ENCODE data around the gene RNF208.

Gene RNF208

DNA sequence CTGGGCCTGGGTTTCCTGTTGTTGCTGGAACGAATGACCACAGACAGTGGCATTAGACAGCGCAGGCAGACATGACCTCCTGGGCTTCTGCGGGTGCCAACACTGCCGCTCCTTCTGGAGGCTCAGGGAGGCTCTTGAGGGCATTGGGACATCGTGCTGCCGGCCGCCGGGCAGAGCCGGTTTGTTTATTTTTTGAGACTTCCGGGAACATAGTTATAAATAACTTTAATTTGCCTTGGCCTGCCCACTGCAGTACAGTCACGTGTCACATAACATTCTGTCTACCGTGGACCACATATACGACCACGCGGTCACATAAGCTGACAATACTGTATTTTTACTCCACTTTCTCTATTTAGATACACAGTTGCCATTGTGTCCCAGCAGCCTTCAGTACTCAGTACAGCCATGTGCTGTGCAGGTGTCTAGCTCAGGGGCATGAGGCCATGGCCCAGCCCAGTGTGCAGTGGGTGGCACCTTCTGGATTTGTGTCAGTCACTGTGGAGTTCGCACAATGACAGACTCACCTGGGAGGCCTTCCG is 47.3 kb upstream of the RNF208 start:
- DNase-seq (ENCODE audit: low read depth in 1 of 2, low spot score in 1 of 2), result no peak
- no peak overlapping the region for H3K4me3 ChIP-seq (replicated peaks; ENCODE audit: insufficient read depth, low read length)
- no peaks in the 10 kb centered on the region for H3K27me3 ChIP-seq (ENCODE audit: insufficient read depth, poor library complexity, severe bottlenecking)
- H3K27ac ChIP-seq (replicated peaks), result no peak overlapping the region
- TF ChIP-seq, protein P1, sequence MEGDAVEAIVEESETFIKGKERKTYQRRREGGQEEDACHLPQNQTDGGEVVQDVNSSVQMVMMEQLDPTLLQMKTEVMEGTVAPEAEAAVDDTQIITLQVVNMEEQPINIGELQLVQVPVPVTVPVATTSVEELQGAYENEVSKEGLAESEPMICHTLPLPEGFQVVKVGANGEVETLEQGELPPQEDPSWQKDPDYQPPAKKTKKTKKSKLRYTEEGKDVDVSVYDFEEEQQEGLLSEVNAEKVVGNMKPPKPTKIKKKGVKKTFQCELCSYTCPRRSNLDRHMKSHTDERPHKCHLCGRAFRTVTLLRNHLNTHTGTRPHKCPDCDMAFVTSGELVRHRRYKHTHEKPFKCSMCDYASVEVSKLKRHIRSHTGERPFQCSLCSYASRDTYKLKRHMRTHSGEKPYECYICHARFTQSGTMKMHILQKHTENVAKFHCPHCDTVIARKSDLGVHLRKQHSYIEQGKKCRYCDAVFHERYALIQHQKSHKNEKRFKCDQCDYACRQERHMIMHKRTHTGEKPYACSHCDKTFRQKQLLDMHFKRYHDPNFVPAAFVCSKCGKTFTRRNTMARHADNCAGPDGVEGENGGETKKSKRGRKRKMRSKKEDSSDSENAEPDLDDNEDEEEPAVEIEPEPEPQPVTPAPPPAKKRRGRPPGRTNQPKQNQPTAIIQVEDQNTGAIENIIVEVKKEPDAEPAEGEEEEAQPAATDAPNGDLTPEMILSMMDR (IDR thresholded peaks at IDR 0.05; ENCODE audit: insufficient read depth, low read length), result no peak
- no peak for TF ChIP-seq SPI1 (IDR thresholded peaks at IDR 0.05; ENCODE audit: borderline replicate concordance, low read depth)
- TF ChIP-seq, protein P2, sequence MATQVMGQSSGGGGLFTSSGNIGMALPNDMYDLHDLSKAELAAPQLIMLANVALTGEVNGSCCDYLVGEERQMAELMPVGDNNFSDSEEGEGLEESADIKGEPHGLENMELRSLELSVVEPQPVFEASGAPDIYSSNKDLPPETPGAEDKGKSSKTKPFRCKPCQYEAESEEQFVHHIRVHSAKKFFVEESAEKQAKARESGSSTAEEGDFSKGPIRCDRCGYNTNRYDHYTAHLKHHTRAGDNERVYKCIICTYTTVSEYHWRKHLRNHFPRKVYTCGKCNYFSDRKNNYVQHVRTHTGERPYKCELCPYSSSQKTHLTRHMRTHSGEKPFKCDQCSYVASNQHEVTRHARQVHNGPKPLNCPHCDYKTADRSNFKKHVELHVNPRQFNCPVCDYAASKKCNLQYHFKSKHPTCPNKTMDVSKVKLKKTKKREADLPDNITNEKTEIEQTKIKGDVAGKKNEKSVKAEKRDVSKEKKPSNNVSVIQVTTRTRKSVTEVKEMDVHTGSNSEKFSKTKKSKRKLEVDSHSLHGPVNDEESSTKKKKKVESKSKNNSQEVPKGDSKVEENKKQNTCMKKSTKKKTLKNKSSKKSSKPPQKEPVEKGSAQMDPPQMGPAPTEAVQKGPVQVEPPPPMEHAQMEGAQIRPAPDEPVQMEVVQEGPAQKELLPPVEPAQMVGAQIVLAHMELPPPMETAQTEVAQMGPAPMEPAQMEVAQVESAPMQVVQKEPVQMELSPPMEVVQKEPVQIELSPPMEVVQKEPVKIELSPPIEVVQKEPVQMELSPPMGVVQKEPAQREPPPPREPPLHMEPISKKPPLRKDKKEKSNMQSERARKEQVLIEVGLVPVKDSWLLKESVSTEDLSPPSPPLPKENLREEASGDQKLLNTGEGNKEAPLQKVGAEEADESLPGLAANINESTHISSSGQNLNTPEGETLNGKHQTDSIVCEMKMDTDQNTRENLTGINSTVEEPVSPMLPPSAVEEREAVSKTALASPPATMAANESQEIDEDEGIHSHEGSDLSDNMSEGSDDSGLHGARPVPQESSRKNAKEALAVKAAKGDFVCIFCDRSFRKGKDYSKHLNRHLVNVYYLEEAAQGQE (IDR thresholded peaks at IDR 0.05; ENCODE audit: insufficient replicate concordance, low read depth), result no peak
- no peak for TF ChIP-seq POLR2AphosphoS5 (IDR thresholded peaks at IDR 0.05; ENCODE audit: low read depth)
- no peak for TF ChIP-seq GABPA (IDR thresholded peaks at IDR 0.05; ENCODE audit: low read depth)

DNA sequence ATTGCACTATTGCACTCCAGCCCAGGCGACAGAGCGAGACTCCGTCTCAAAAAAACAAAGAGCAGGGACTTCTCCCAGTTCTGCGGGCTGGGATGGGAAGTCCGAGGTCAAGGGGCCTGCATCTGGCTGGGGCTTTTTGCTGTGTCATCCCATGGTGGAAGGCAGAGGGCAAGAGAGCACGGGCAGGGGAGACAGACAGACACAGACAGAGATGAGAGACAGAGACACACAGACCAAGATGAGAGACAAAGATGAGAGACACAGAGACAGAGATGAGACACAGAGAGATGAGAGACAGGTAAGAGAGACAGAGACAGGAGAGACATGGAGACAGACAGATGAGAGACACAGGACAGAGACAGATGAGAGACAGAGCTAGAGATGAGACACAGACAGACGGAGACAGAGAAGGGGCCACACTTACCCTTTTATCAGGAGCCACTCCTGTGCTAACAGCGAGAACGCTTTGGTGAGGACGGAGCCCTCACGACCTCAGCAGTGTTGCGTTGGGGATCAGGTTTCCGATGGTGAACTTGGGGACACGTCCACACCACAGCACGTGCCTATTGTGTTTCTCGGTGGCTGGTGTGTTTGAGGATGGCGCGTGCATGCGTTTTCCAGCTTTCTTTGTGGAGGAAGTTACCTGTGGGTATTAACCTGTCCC is 46.6 kb upstream of the RNF208 start:
- H3K27ac ChIP-seq (replicated peaks), result peak overlapping the region; percentile 6; the same call in 1 of the 2 replicates
- TF ChIP-seq, protein P1 (IDR thresholded peaks at IDR 0.05; ENCODE audit: insufficient read depth, low read length), result no peak
- TF ChIP-seq GABPA (IDR thresholded peaks at IDR 0.05; ENCODE audit: low read depth) (no peak), POLR2AphosphoS5 (IDR thresholded peaks at IDR 0.05; ENCODE audit: low read depth) (no peak)
- H3K4me3 ChIP-seq (replicated peaks; ENCODE audit: insufficient read depth, low read length), result no peak overlapping the region
- H3K27me3 ChIP-seq (ENCODE audit: insufficient read depth, poor library complexity, severe bottlenecking), result no peaks in the 10 kb centered on the region
- no peak for DNase-seq (ENCODE audit: low read depth in 1 of 2, low spot score in 1 of 2)

GRCh38 chr9:137267933-137268355 is 45.9 kb upstream of the RNF208 start:
- H3K4me3 ChIP-seq (replicated peaks; ENCODE audit: insufficient read depth, low read length), result no peak overlapping the region
- TF ChIP-seq, protein P2 (IDR thresholded peaks at IDR 0.05; ENCODE audit: insufficient replicate concordance, low read depth), result no peak
- TF ChIP-seq SPI1 (IDR thresholded peaks at IDR 0.05; ENCODE audit: borderline replicate concordance, low read depth), result peak; percentile 8; the same call in 1 of the 2 replicates
- TF ChIP-seq, protein P1 (IDR thresholded peaks at IDR 0.05; ENCODE audit: insufficient read depth, low read length), result no peak
- no peak for TF ChIP-seq GABPA (IDR thresholded peaks at IDR 0.05; ENCODE audit: low read depth)
- TF ChIP-seq POLR2AphosphoS5 (IDR thresholded peaks at IDR 0.05; ENCODE audit: low read depth), result no peak
- H3K27me3 ChIP-seq (ENCODE audit: insufficient read depth, poor library complexity, severe bottlenecking), result no peaks in the 10 kb centered on the region
- peak in 1 of 2 experiments; percentile 67 for DNase-seq (ENCODE audit: low read depth in 1 of 2, low spot score in 1 of 2)
- H3K27ac ChIP-seq (replicated peaks), result peak overlapping the region; percentile 6; the same call in 1 of the 2 replicates

All from HL-60 (cell line).